Heart left ventricle (tissue), 13 donors: ENCODE measurements around the gene LPCAT2.

Experiments used
- POLR2A ChIP-seq, 2 donors: fragments of 450-650 bp; IDR thresholded peaks; one replicate each; pipeline ENCODE4 v1.6.1; 2017; ENCODE audit warnings: antibody characterized with exemption in 2 of 2, mild to moderate bottlenecking in 2 of 2, moderate library complexity in 2 of 2
- TF ChIP-seq, protein P1 (sequence below), 12 donors: fragments of 200-600 bp; sonication (generic) in 4 of 12; IDR thresholded peaks; one replicate each; pipeline versions ENCODE4 v1.5.0 to v1.8.0; 2018 to 2022; ENCODE audit warnings: antibody characterized with exemption in 12 of 12, mild to moderate bottlenecking in 5 of 12
- donor health status: ischemic (EF 13 %, LVEDD 7.1; RV severe dilation, severe dysfunction).
- donor health status: DM: no; HTN: yes; CAD: no.
- donor health status: DM: no; HTN: no; CAD: no.
- donor health status: ischemic (EF 25% LVEDD 6.9; RV normal size, moderate dysfunction).
- donor health status: ischemic (EF 25% LVEDD 5.7; RV mildly dilated, moderate dysfunction).
- donor health status: ischemic (EF 35%, LVEDD 5.7; RV mildly dilated, moderate dysfunction).
- donor health status: nonischemic (EF 11% LVEDD 7.7; RV severe dilation, severe dysfunction).
- donor health status: DM: yes; HTN: yes; CAD: no.
- donor health status: PGD.
- donor health status: ischemic (EF 29% LVEDD 5.4; RV normal size, mild dysfunction).
- donor health status: nonischemic (EF 23%, LVEDD 6.1; RV moderate dilation, normal function).

DNA sequence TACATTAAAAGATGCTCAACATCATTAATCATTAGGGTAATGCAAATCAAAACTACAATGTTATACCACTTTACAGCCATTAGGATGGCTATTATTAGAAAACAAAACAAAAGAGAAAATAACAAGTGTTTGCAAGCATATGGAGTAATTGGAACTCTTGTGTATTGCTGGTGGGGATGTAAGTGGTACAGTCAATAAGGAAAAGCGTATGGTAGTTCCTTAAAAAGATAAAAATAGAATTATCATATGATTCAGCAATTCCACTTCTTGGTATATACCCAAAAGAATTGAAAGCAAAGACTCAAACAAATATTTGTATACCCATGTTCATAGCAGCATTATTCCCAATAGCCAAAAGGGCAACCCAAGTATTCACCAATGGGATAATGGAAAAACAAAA, 56.2 kb downstream of the LPCAT2 start:
- TF ChIP-seq, protein P1, sequence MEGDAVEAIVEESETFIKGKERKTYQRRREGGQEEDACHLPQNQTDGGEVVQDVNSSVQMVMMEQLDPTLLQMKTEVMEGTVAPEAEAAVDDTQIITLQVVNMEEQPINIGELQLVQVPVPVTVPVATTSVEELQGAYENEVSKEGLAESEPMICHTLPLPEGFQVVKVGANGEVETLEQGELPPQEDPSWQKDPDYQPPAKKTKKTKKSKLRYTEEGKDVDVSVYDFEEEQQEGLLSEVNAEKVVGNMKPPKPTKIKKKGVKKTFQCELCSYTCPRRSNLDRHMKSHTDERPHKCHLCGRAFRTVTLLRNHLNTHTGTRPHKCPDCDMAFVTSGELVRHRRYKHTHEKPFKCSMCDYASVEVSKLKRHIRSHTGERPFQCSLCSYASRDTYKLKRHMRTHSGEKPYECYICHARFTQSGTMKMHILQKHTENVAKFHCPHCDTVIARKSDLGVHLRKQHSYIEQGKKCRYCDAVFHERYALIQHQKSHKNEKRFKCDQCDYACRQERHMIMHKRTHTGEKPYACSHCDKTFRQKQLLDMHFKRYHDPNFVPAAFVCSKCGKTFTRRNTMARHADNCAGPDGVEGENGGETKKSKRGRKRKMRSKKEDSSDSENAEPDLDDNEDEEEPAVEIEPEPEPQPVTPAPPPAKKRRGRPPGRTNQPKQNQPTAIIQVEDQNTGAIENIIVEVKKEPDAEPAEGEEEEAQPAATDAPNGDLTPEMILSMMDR (IDR thresholded peaks at IDR 0.05) = no peak
- no peak for TF ChIP-seq POLR2A (IDR thresholded peaks at IDR 0.05)
